NCI-H1105 (cell line): ENCODE measurements around the gene VMAC.
"Not testable (repeated sequence)": the region's sequence is repeated elsewhere in the genome, so short reads cannot be mapped to it uniquely, and the experiment has no call there.

Source experiments
- DNase-seq: peaks from one replicate; lab custom pipeline; 2025; lab: John Stamatoyannopoulos, UW

Gene VMAC

GRCh38 chr19:5884065-5884811, 20.4 kb upstream of the VMAC start:
- DNase-seq, result not testable (repeated sequence)

GRCh38 chr19:5889288-5889971, 15.2 kb upstream of the VMAC start:
- DNase-seq, result no peak

- no peak for DNase-seq
Measured at GRCh38 chr19:5890099-5890498, 14.6 kb upstream of the VMAC start.

GRCh38 chr19:5891572-5891937, 13.1 kb upstream of the VMAC start:
- DNase-seq, result no peak

GRCh38 chr19:5891938-5892771, 12.5 kb upstream of the VMAC start:
- no peak for DNase-seq

GRCh38 chr19:5892772-5893275, 11.8 kb upstream of the VMAC start:
- no peak for DNase-seq

- DNase-seq, result no peak
Measured at GRCh38 chr19:5893296-5893903, 11.3 kb upstream of the VMAC start.

GRCh38 chr19:5893907-5894703, 10.6 kb upstream of the VMAC start:
- no peak for DNase-seq

- DNase-seq, result no peak
Measured at GRCh38 chr19:5894704-5895349, 9.8 kb upstream of the VMAC start.

- DNase-seq, result no peak
Measured at GRCh38 chr19:5895409-5895808, 9.3 kb upstream of the VMAC start.

- no peak for DNase-seq
Measured at GRCh38 chr19:5895890-5896289, 8.8 kb upstream of the VMAC start.

- no peak for DNase-seq
Measured at GRCh38 chr19:5896365-5897076, 8.2 kb upstream of the VMAC start.

GRCh38 chr19:5897189-5897969, 7.3 kb upstream of the VMAC start:
- DNase-seq, result no peak

- DNase-seq, result no peak
Measured at GRCh38 chr19:5899728-5900526, 4.7 kb upstream of the VMAC start.

GRCh38 chr19:5900976-5901375, 3.7 kb upstream of the VMAC start:
- DNase-seq, result no peak

- DNase-seq, result no peak
Measured at GRCh38 chr19:5903056-5903623, 1.5 kb upstream of the VMAC start.

- DNase-seq, result peak; percentile 92
Measured at GRCh38 chr19:5903624-5904351, 884 bp upstream of the VMAC start, which contains the start of gene NDUFA11. NDUFA11 (minus strand) TSS chr19:5903790; CDS start chr19:5903708, 82 bp downstream.
